ENCODE data around the gene GABPA.
"Not testable (repeated sequence)": the region's sequence is repeated elsewhere in the genome, so short reads cannot be mapped to it uniquely, and the experiment has no call there.

GABPA gene

DNA sequence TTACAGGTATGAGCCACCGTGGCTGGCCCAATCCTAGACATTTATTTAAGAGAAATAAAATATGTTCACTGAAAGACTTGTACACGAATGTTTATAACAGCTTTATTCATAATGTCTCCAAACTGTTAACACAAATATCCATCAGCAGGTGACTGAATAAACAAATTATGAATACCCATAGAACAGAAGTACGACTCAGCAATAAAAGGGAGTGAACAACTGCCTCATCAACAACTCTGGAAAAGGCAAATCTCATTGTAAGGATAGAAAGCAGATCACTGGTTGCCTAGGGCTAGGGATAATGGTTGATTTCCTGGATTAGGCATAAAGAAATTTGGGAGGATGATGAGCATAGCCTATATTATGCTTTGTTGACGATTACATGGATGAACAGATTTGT is 41.7 kb downstream of the GABPA start:
- Histone ChIP-seq H3K27ac (replicated peaks; ENCODE audit: low read length) (no peak overlapping the region), H2BK5ac (ENCODE audit: low read length) (no peak overlapping the region), H2AK5ac (ENCODE audit: low read depth, low read length) (no peak overlapping the region), H4K91ac (ENCODE audit: low read depth, low read length, poor library complexity) (no peak overlapping the region), H2BK12ac (ENCODE audit: low read length) (no peak overlapping the region), H3K4me2 (ENCODE audit: insufficient read depth, low read length, poor library complexity, severe bottlenecking) (no peak overlapping the region), H4K8ac (ENCODE audit: low read depth, low read length) (no peak overlapping the region), H2AFZ (ENCODE audit: low read length) (no peak overlapping the region), H3K79me1 (ENCODE audit: low read depth, low read length) (no peaks in the 10 kb centered on the region), H3K9me3 (replicated peaks in 1 of 2; ENCODE audit: control insufficient read depth in 2 of 2, insufficient read depth in 1 of 2, low read depth in 1 of 2, low read length in 2 of 2) (no peaks in the 10 kb centered on the region), H3K36me3 (replicated peaks in 1 of 2; ENCODE audit: control insufficient read depth in 2 of 2, insufficient read depth in 2 of 2, low read length in 2 of 2) (no peaks in the 10 kb centered on the region), H3K27me3 (ENCODE audit: control insufficient read depth in 3 of 3, insufficient read depth in 3 of 3, low read depth in 1 of 3, low read length in 3 of 3) (peaks cover 0 to 2% (median 0%) of the 10 kb centered on the region in 3 experiments), H3K4me3 (ENCODE audit: low read length in 2 of 2) (no peak overlapping the region), H2BK15ac (ENCODE audit: low read length) (no peak overlapping the region), H3K4ac (ENCODE audit: low read length) (no peak overlapping the region), H2BK120ac (ENCODE audit: low read depth, low read length) (no peak overlapping the region), H3K4me1 (ENCODE audit: control insufficient read depth in 2 of 2, insufficient read depth in 1 of 2, low read depth in 1 of 2, low read length in 2 of 2) (no peaks in the 10 kb centered on the region), H3K9ac (ENCODE audit: low read depth, low read length, poor library complexity) (no peak overlapping the region), H3K23ac (ENCODE audit: low read depth, low read length, poor library complexity) (no peak overlapping the region), H3K18ac (ENCODE audit: low read length) (no peak overlapping the region), H3K14ac (ENCODE audit: low read length) (no peak overlapping the region)
- DNase-seq (ENCODE audit: low spot score): no peak
- WGBS, 2 donors (ENCODE audit: extremely low coverage in 2 of 2, insufficient read length in 2 of 2, insufficient replicate concordance in 1 of 2): no CpG with 5 or more reads among the region's 4 CpGs

GRCh38 chr21:25778126-25778875 is 43.5 kb downstream of the GABPA start:
- not testable (repeated sequence) for H2BK5ac ChIP-seq (ENCODE audit: low read length); H2BK120ac ChIP-seq (ENCODE audit: low read depth, low read length); H3K18ac ChIP-seq (ENCODE audit: low read length); H3K4me1 ChIP-seq (ENCODE audit: control insufficient read depth in 2 of 2, insufficient read depth in 1 of 2, low read depth in 1 of 2, low read length in 2 of 2); H3K9me3 ChIP-seq (replicated peaks in 1 of 2; ENCODE audit: control insufficient read depth in 2 of 2, insufficient read depth in 1 of 2, low read depth in 1 of 2, low read length in 2 of 2); H3K27me3 ChIP-seq (ENCODE audit: control insufficient read depth in 3 of 3, insufficient read depth in 3 of 3, low read depth in 1 of 3, low read length in 3 of 3); H3K4ac ChIP-seq (ENCODE audit: low read length); H4K91ac ChIP-seq (ENCODE audit: low read depth, low read length, poor library complexity); H3K9ac ChIP-seq (ENCODE audit: low read depth, low read length, poor library complexity); H4K8ac ChIP-seq (ENCODE audit: low read depth, low read length); H2AFZ ChIP-seq (ENCODE audit: low read length); H2BK15ac ChIP-seq (ENCODE audit: low read length); H3K23ac ChIP-seq (ENCODE audit: low read depth, low read length, poor library complexity); H3K4me2 ChIP-seq (ENCODE audit: insufficient read depth, low read length, poor library complexity, severe bottlenecking); H3K79me1 ChIP-seq (ENCODE audit: low read depth, low read length); H2AK5ac ChIP-seq (ENCODE audit: low read depth, low read length); H3K4me3 ChIP-seq (ENCODE audit: low read length in 2 of 2); DNase-seq (ENCODE audit: low spot score); H3K14ac ChIP-seq (ENCODE audit: low read length); H3K36me3 ChIP-seq (replicated peaks in 1 of 2; ENCODE audit: control insufficient read depth in 2 of 2, insufficient read depth in 2 of 2, low read length in 2 of 2); H3K27ac ChIP-seq (replicated peaks; ENCODE audit: low read length)
- WGBS, 2 donors (ENCODE audit: extremely low coverage in 2 of 2, insufficient read length in 2 of 2, insufficient replicate concordance in 1 of 2): no CpG with 5 or more reads among the region's 52 CpGs
- peak overlapping the region; percentile 41 for H2BK12ac ChIP-seq (ENCODE audit: low read length)

- no CpG with 5 or more reads among the region's 6 CpGs for WGBS, 2 donors (ENCODE audit: extremely low coverage in 2 of 2, insufficient read length in 2 of 2, insufficient replicate concordance in 1 of 2)
- no peak overlapping the region for H3K27ac ChIP-seq (replicated peaks; ENCODE audit: low read length)
- no peak for DNase-seq (ENCODE audit: low spot score)
These were observed 53.9 kb downstream of the GABPA start for GRCh38 chr21:25788677-25789076.

DNA sequence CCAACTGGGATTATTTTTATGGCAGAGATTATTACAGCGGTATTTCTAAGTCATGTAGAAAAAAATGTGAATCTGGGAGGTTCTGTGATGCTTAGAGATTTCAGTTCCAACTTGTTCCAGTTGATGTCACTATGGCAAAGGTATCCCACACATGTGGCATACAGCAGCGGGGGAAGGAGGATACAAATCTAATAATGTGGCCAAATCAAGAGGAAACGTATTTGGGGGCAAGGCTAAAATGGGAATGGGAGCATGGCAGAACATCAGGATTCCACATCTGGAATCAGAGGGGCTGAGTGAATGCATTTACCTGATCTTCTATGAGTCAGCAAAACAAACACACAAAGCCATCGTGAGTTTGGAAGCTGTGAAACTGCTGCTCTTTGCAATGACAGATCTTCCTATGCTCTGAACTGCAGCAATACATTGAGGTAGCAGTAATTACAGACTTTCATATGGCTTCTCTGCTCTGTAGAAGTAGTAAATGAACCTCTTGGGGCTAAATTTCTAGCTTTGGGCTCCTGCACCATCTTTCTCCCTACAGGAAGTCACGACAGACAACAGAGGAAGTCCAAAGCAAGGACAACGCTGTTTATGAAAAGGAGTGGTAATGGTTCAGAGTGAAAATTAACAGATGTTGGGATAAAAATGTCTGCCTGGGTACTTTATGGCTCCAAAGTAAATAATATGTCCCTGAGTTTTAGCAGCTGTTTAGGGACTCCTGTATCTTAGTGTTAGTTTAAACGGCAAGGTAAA is 55.5 kb downstream of the GABPA start:
- peak overlapping the region in 1 of 2 donors; percentile 33 for H3K4me3 ChIP-seq (ENCODE audit: low read length in 2 of 2)
- no peak overlapping the region for H3K14ac ChIP-seq (ENCODE audit: low read length)
- no peak overlapping the region for H2BK5ac ChIP-seq (ENCODE audit: low read length)
- no peak overlapping the region for H2BK120ac ChIP-seq (ENCODE audit: low read depth, low read length)
- no peak overlapping the region for H3K18ac ChIP-seq (ENCODE audit: low read length)
- no peak overlapping the region for H3K4me2 ChIP-seq (ENCODE audit: insufficient read depth, low read length, poor library complexity, severe bottlenecking)
- H3K27me3 ChIP-seq (ENCODE audit: control insufficient read depth in 3 of 3, insufficient read depth in 3 of 3, low read depth in 1 of 3, low read length in 3 of 3): no peaks in the 10 kb centered on the region
- no peak overlapping the region for H2BK15ac ChIP-seq (ENCODE audit: low read length)
- H3K4me1 ChIP-seq (ENCODE audit: control insufficient read depth in 2 of 2, insufficient read depth in 1 of 2, low read depth in 1 of 2, low read length in 2 of 2): peaks cover 0 to 3% of the 10 kb centered on the region in 2 donors
- no peaks in the 10 kb centered on the region for H3K79me1 ChIP-seq (ENCODE audit: low read depth, low read length)
- H3K9me3 ChIP-seq (replicated peaks in 1 of 2; ENCODE audit: control insufficient read depth in 2 of 2, insufficient read depth in 1 of 2, low read depth in 1 of 2, low read length in 2 of 2): no peaks in the 10 kb centered on the region
- no CpG with 5 or more reads among the region's 7 CpGs for WGBS, 2 donors (ENCODE audit: extremely low coverage in 2 of 2, insufficient read length in 2 of 2, insufficient replicate concordance in 1 of 2)
- no peak overlapping the region for H3K27ac ChIP-seq (replicated peaks; ENCODE audit: low read length)
- H3K23ac ChIP-seq (ENCODE audit: low read depth, low read length, poor library complexity): no peak overlapping the region
- H3K4ac ChIP-seq (ENCODE audit: low read length): no peak overlapping the region
- H2AK5ac ChIP-seq (ENCODE audit: low read depth, low read length): no peak overlapping the region
- DNase-seq (ENCODE audit: low spot score): peak; percentile 8
- H3K9ac ChIP-seq (ENCODE audit: low read depth, low read length, poor library complexity): no peak overlapping the region
- H4K8ac ChIP-seq (ENCODE audit: low read depth, low read length): no peak overlapping the region
- peak overlapping the region; percentile 81 for H2AFZ ChIP-seq (ENCODE audit: low read length)
- H2BK12ac ChIP-seq (ENCODE audit: low read length): no peak overlapping the region
- H4K91ac ChIP-seq (ENCODE audit: low read depth, low read length, poor library complexity): no peak overlapping the region
- H3K36me3 ChIP-seq (replicated peaks in 1 of 2; ENCODE audit: control insufficient read depth in 2 of 2, insufficient read depth in 2 of 2, low read length in 2 of 2): no peaks in the 10 kb centered on the region

More at GRCh38 chr21:25788677-25789076, 53.9 kb downstream of the GABPA start:
- no peak overlapping the region for H4K8ac ChIP-seq (ENCODE audit: low read depth, low read length)
- no peak overlapping the region for H3K4ac ChIP-seq (ENCODE audit: low read length)
- no peak overlapping the region for H3K4me3 ChIP-seq (ENCODE audit: low read length in 2 of 2)
- H2BK15ac ChIP-seq (ENCODE audit: low read length): no peak overlapping the region
- no peak overlapping the region for H4K91ac ChIP-seq (ENCODE audit: low read depth, low read length, poor library complexity)
- no peak overlapping the region for H2BK5ac ChIP-seq (ENCODE audit: low read length)
- no peak overlapping the region for H3K23ac ChIP-seq (ENCODE audit: low read depth, low read length, poor library complexity)
- no peaks in the 10 kb centered on the region for H3K79me1 ChIP-seq (ENCODE audit: low read depth, low read length)
- H3K9ac ChIP-seq (ENCODE audit: low read depth, low read length, poor library complexity): no peak overlapping the region
- H3K18ac ChIP-seq (ENCODE audit: low read length): no peak overlapping the region
- H3K9me3 ChIP-seq (replicated peaks in 1 of 2; ENCODE audit: control insufficient read depth in 2 of 2, insufficient read depth in 1 of 2, low read depth in 1 of 2, low read length in 2 of 2): no peaks in the 10 kb centered on the region
- H2AFZ ChIP-seq (ENCODE audit: low read length): no peak overlapping the region
- H3K27me3 ChIP-seq (ENCODE audit: control insufficient read depth in 3 of 3, insufficient read depth in 3 of 3, low read depth in 1 of 3, low read length in 3 of 3): no peaks in the 10 kb centered on the region
- no peak overlapping the region for H2AK5ac ChIP-seq (ENCODE audit: low read depth, low read length)
- peaks cover 0 to 3% of the 10 kb centered on the region in 2 donors for H3K4me1 ChIP-seq (ENCODE audit: control insufficient read depth in 2 of 2, insufficient read depth in 1 of 2, low read depth in 1 of 2, low read length in 2 of 2)
- no peak overlapping the region for H2BK12ac ChIP-seq (ENCODE audit: low read length)
- no peak overlapping the region for H3K14ac ChIP-seq (ENCODE audit: low read length)
- no peak overlapping the region for H2BK120ac ChIP-seq (ENCODE audit: low read depth, low read length)
- no peak overlapping the region for H3K4me2 ChIP-seq (ENCODE audit: insufficient read depth, low read length, poor library complexity, severe bottlenecking)
- H3K36me3 ChIP-seq (replicated peaks in 1 of 2; ENCODE audit: control insufficient read depth in 2 of 2, insufficient read depth in 2 of 2, low read length in 2 of 2): no peaks in the 10 kb centered on the region

Measured in neuronal stem cell (in vitro differentiated cells).